ENCODE results near the gene MADCAM1.

- TF ChIP-seq ZNF70 (CRISPR knock-in tag; IDR thresholded peaks at IDR 0.05) (no peak), RARB (CRISPR knock-in tag; IDR thresholded peaks at IDR 0.05) (no peak), ESRRG (CRISPR knock-in tag; IDR thresholded peaks at IDR 0.05) (no peak), ZFP30 (CRISPR knock-in tag; IDR thresholded peaks at IDR 0.05) (no peak), SNAI2 (CRISPR knock-in tag; IDR thresholded peaks at IDR 0.05) (no peak), TOX (CRISPR knock-in tag; IDR thresholded peaks at IDR 0.05; ENCODE audit: borderline replicate concordance) (no peak), ZFP3 (CRISPR knock-in tag; IDR thresholded peaks at IDR 0.05) (no peak), GLIS3 (CRISPR knock-in tag; IDR thresholded peaks at IDR 0.05) (no peak), PATZ1 (CRISPR knock-in tag; IDR thresholded peaks at IDR 0.05; ENCODE audit: borderline replicate concordance) (no peak)
Observed at GRCh38 chr19:495402-496111, 729 bp upstream of the MADCAM1 start.
